ENCODE data around the gene DNER. TPM values are rescaled to one million over a fixed set of nuclear protein-coding genes. Genes with fewer than 3 reads are reported as not detected.

The DNER gene
- total RNA-seq, 1 donor from 2014 or later = 3.3 TPM

DNA sequence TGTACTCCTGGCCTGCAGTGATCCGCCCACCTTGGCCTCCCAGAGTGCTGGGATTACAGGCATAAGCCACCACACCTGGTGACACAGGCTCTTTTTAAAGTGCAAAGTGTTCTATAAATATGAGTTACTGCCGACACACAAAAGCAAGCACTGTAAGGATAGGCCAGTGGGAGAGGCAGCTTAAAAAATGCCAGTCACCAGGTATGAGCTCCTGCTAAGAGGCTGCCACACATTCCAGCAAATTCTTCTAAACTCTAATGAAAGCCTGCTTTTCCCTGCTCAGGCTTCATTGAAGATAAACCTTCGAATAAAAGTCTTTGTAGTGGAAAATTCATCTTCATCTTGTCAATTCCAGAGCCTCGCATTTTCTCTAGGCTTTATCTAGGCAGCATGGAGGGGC lies 240.2 kb downstream of the DNER start:
- intact Hi-C loops (cut with DNase I) = no loop called here
- ATAC-seq = no peak
- DNase-seq (ENCODE audit: missing footprints) = no peak

DNA sequence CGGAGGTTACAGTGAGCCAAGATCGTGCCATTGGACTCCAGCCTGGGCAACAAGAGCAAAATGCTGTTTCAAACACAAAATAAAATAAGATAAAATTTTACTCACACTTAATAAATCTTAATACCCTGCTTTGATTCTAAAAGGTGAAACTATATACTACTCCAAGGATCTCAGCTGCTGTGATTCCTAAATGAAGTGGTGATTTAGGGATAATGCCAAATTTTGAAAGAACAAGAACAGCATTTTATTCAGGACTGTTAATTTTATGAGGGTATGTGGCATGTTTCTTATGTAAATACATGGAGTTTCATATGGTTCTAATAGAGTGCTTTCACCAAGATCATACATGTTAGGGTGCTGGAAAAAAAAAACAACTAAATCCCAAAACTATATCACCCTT lies 243.6 kb downstream of the DNER start:
- intact Hi-C loops (cut with DNase I) = no loop called here
- ATAC-seq (no peak), DNase-seq (ENCODE audit: missing footprints) (no peak)

DNA sequence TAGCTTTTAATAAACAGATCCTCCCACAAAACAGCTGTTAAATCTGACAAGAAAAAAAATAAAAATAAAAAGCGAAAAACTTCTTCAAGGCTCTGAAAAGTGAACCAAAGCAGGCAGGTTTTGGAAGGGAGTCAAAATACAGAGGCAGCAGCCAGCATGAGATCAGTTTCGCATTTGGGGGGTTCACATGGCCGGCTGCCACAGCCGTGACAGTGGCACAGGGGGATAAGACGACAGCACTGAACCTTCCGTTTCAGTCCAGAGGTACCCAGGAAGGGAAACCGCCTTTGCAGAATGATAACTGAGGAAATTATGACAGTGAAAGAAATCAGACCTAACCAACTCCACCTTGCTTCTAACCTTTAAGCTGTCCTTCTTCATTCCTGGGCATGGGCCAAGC lies 246.6 kb downstream of the DNER start:
- no peak for ATAC-seq
- no peak for DNase-seq (ENCODE audit: missing footprints)
- intact Hi-C loops (cut with DNase I) = no loop called here

DNA sequence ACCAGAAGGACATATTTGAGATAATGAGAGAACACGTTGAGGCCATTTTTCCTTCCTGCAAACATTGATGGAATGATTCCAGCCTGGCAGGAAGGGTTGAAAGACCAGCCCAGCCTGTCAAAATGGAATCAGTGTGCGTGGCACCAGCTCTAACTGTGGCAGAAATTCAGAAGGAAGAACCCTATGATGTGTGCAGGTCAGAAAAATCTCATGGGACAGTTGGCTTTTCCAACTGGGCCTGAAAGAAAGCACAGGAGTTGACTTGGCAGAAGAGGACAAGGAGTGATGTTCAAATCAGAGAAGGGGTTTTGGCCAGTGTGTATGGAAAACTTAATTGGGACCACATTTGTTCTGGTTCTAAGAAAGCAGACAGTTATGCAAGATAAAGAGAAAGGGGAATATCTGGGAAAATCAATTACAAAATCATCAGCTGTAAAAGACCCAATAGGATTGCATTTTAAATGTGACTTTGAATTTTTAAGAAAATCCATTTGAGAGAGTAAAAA lies 250.5 kb downstream of the DNER start:
- intact Hi-C loops (cut with DNase I) = no loop called here
- DNase-seq (ENCODE audit: missing footprints) (no peak), ATAC-seq (no peak)

DNA sequence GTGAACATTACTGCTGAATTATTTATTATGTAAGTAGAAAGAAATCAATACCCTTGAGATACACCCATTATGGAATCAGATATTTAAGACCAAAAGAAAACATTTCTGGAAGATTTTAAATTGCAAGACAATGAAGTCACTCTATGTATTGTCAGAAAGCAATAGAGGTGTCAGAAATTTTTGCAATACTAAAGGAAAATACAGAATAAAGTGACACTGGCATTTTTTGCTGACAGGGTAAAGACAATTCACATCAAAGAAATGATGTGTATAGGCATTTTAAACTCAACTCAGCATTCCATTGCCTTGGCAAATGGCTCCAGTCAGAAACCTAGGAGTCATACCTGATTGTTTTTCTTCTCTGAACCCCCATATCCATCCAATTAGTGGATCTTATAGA lies 252.2 kb downstream of the DNER start:
- intact Hi-C loops (cut with DNase I) = no loop called here
- DNase-seq (ENCODE audit: missing footprints) = no peak
- no peak for ATAC-seq

DNA sequence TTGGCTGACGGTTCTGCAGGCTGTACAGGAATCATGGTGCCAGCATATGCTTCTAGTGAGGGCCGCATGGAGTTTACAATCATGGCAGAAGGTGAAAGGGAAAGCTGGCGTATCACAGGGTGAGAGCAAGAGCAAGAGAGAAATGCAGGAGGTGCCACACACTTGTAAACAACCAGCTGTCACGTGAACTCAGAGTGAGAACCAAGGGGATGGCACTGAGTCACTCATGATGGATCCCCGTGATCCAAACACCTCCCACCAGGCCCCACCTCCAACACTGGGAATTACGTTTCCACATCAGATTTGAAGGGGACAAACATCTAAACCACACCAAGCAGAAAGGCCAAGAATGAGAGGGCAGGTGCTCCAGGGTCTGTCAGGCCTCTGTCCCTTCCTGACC lies 258.3 kb downstream of the DNER start:
- DNase-seq (ENCODE audit: missing footprints) = no peak
- intact Hi-C loops (cut with DNase I) = no loop called here
- ATAC-seq = no peak

DNA sequence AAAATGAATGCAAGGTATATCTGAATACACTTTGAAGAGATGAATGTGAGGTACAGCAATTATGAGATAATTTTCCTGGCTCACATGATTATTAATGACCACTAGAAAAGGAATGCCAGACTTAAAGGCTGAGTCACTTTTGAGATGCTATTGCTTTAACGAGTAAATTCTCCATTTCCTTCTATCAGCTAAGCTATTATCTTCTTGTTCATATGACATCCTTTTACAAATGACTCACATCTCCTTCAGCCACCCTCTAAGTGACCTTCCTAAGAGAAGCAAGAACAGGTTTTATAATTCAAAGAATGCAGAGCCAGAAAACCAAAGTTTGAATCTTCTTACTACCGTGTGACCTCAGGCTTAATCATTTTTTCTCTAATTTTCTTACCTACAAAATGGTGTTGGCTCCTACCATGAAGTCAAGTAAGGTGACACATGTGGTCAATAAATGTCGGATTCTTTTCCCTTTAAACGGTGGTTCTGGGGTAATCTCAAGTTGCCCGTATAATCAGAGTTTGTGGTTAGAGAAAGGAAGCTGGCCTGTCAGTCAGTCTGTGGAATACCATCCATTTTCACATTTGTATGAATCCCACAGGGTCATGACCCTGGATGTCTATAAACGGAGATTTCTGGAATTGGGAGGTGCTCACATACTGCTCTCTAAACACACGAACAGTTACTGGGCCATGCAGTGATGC lies 259.3 kb downstream of the DNER start:
- intact Hi-C loops (cut with DNase I) = no loop called here
- ATAC-seq (no peak), DNase-seq (ENCODE audit: missing footprints) (no peak)

DNA sequence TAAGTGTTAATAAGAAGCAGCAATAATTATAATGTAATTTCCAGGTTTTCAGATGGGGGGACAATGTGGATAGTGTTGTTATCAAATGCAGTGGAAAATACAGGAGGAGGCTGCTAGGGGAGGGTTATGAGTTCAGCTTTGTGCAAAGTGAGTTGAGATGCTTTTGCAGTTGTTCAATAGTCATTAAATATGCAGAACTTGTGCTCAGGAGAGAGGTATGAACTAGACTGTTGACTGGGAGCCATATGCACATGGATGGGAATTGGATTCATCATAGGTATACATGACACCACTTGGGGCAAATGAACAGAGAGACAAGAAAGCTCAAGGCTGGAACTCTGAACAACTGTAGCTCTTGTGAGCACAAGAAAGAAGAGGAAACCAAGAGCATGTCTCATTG lies 261.1 kb downstream of the DNER start:
- intact Hi-C loops (cut with DNase I) = no loop called here
- no peak for DNase-seq (ENCODE audit: missing footprints)
- ATAC-seq = no peak

DNA sequence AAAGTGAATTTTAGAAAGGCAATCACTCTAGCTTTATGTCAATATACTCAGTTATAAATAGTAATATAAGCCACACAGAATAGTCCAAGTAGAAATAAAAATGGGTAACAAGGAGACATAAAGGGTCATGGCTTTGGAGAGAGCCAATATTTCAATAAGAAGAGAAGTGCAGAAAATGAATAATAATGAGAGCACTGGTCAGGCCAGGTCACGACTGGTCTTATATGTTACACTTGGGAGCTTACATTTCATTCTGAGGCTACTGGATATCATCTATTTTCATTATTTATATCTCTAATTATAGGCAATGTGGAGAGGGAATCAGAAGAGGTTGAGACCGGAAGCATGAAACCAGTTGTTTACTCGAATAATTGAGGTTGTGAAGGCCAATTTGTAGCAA lies 262.5 kb downstream of the DNER start:
- no peak for ATAC-seq
- intact Hi-C loops (cut with DNase I) = no loop called here
- DNase-seq (ENCODE audit: missing footprints) = no peak

DNA sequence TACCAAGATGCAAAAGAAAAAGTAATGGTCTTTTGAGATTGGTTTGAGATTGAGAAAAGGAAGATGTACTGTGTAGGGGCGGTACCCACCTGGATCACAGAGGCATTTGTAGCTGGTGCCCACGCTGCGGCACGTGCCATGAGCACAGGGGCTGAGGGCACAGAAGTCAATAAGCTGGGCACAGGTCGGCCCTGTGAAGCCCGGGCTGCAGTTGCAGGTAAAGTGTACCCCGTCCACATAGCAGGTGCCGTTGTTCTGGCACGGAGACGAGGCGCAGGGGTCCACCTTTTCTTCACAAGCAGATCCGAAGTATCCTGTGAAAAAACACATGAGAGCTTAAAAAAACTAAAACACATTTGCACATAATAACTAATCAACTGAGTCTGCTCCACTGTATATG lies 267.1 kb downstream of the DNER start:
- no peak for ATAC-seq
- intact Hi-C loops (cut with DNase I) = no loop called here
- no peak for DNase-seq (ENCODE audit: missing footprints)

DNA sequence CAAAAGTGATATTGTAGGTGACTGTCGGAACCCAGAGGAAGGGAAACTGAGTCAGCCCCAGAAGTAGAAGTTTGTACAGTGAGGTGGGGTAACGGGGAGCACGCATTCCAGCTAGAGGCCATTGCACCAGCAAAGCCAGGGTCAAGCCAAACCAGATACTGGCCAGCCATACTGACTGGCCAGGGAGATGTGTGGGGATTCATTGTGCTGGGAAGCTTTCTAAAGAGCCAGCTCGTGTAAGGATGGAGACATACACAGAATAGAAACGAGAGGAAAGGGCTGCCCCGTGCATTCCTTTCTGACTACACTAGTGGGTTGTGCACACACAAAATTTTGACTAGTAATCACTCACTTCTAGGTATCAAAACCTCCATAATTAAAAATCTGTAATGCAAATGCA lies 268.0 kb downstream of the DNER start:
- ATAC-seq = no peak

DNA sequence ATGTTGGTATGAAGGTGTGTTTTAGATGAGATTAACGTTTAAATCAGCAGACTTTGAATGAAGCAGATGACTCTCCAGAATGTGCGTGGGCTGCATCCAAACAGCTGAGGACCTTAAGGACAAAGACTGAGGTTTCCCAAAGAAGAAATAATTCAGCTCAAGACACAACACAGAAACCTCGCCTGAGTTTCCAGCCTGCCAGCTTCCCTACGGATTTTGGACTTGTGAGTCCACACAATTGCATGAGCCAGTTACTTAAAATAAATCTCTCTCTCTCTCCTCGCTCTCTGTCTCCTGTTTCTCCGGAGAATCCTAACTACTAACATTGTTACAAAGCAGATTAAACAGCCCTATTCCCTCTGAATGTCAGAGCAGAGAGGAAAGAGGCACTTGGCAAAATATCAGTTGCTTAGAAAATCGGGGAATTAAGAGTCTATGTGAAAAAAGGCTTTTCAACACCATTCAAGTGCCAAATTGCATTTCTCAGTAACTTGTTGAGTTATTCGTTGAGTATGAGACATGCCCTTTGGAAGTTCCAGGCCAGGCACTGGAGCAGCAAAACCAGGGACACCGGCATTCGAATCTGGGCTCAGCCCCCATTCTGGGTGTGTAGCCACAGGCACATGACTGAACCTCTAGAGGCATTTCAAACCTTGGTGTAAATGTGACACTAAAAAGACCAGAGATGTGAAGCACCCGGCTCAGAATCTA lies 268.7 kb downstream of the DNER start:
- peak; percentile 72 for ATAC-seq
- intact Hi-C loops (cut with DNase I) = no loop called here
- peak; percentile 67 for DNase-seq (ENCODE audit: missing footprints)

More for the DNA sequence above, 268.0 kb downstream of the DNER start:
- intact Hi-C loops (cut with DNase I) = no loop called here
- no peak for DNase-seq (ENCODE audit: missing footprints)

DNA sequence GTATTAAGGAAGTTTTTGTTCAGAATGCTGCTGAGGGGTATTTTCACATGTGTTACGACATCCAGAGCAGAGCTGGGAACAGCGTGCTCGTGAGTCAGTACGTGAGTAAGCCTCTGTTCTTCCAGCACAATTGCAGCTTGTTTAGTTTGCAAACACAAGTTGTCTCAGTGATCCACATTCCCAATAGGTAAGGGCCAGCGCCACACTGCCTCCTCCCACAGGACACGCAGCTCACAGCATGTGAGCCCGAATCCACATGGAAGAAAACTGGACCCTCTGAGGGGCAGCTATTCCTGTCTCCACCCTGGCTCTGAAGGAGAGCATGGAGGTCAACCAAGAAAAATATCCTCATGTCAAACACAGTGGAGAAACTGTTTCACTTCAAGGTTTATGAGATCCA lies 269.3 kb downstream of the DNER start:
- ATAC-seq = peak; percentile 91
- intact Hi-C loops (cut with DNase I) = no loop called here
- peak; percentile 79 for DNase-seq (ENCODE audit: missing footprints)

DNA sequence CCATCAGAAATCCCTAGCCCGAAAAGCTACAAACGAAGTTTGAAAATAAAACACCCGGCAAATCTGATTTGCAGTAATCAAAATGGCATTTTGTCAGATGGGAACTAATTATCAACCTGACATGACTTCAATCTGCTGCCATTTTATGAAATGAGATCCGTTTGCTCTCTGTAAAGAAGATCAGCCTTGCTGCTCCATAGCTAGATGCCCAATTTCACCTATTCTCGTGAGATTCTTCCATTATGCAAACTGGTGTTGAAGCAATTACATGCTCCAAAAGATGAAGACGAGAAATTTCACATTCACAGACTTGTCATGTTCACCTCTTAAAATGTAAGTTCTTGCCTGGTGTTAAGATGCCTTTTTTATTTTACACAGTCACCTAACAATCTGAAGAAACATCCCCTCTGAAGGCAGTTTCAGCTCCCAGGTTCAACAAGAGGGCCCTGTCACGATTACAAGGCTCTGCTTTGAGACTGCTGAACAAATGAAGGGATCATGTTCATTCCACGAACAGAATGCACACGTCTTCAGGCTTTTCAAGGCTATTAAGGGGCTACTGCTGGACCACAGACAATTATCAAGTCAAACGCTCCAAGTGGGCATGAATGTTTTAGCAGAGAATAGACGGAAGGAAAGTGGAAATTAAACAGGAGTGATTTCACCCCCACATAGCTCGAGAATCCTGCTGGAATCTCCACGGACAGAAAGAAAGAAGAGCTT lies 270.6 kb downstream of the DNER start:
- DNase-seq (ENCODE audit: missing footprints) (no peak), ATAC-seq (no peak)
- intact Hi-C loops (cut with DNase I) = no loop called here

DNA sequence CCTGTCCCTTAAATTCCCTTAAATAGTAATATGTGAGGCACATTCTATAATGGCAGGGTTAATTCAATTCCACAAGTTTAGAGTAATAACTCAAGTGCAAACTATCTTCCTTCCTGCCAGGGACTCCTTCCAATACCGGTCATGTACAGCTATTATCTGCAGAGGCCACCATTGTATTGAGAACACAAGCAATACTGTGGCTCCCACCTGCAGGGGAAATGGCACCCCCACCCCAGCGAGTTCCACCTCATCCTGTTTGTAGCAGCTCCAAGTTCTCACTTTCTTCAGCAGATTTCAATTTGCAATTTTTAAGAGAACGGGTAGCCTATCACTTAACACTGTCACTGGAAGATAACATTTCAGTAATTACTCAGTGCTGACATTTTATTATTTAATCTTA lies 271.2 kb downstream of the DNER start:
- intact Hi-C loops (cut with DNase I) = no loop called here
- ATAC-seq (no peak), DNase-seq (ENCODE audit: missing footprints) (no peak)

DNA sequence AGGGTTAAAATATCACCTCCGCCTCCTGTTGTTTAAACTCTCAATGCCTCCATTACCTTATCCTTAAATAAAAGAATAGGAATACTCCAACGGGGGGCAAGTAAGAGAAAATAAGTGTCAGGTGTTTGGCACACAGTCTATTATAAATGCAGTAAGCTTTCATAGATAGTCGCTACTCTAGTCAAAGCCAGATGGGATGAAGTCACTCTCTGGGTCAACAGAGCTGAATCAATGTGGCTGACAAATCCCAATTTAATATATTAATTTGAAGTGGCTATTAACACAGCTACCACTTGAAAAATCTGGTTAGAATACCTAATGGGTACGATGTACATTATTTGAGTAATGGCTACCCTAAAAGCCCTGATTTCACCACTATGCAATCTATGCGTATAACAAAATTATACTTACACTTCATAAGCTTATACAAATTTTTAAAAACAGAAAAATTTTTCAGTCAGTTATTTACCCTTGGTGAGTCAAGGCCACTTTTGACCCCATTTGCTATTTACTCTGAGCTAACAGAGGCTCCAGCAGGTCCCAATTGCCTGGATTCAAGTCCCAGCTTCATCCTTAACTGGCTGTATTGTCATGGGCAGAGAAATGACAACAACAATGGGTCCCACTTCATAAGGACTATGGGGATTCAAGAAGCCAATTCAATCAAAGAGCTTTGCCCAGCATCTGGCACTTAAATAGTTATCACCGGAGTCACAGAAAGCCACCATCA lies 275.8 kb downstream of the DNER start:
- ATAC-seq = no peak
- intact Hi-C loops (cut with DNase I) = no loop called here
- DNase-seq (ENCODE audit: missing footprints) = no peak

DNA sequence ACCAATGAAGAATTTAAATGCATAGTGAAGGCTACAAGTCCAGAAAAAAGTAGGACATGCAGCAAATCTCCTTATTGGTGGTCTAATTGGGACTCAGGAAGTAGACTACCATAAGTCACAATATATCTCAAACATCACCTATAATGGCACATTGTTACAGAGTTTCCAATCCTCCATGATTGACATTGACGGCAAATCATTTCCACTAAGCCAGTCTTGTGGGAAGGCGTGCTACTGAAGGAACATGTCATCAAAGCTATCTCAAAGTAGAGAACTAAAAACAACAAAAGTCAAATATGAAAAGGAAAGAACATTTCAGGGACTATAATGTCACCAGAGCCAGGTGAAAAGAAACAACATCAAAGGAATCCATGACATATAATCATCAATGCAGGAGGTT lies 276.9 kb downstream of the DNER start:
- ATAC-seq = no peak
- intact Hi-C loops (cut with DNase I) = no loop called here
- DNase-seq (ENCODE audit: missing footprints) = no peak

DNA sequence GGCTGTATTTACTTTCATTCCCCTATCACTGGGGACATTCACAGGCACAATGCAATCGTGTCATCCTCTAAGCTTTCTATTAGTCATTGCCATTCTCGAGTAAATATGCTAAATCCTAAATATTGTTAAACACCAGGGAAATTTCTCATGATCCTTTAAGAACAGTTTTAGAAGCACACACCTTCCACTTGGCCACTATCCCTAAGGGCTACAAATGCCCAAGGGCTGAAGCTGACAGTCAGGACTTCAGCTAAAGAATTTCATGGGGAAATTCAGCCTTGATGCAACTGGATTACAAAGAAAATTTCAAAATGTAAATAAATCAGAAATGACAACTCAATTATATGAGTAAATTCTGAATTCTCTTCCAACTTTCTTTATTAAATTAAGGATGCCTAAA lies 280.2 kb downstream of the DNER start:
- DNase-seq (ENCODE audit: missing footprints) (no peak), ATAC-seq (no peak)
- intact Hi-C loops (cut with DNase I) = no loop called here

DNA sequence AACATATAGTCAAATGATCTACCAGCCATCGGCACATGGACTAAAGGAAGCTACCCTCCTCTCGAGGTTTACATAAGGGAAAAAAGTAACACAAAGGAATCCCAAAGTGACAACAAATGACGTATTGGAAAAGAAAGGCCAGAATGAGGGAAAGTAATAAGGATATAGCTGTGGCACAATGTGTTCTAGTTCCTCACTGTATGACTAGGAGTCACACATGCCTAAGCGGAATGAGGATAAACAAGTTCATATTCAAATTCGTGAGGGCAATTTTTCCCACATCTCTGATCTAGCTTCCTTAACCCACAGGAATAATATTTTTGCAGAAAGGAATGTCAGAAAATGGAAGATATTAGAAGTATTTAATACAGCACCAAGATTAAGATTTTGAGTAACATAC lies 281.0 kb downstream of the DNER start:
- intact Hi-C loops (cut with DNase I) = no loop called here
- ATAC-seq (no peak), DNase-seq (ENCODE audit: missing footprints) (no peak)

All from Right ventricle myocardium inferior (tissue), 1 donor.